DMS79 (cell line): ENCODE data around the gene CALM1.

Source experiments
- DNase-seq: peaks from one replicate; lab custom pipeline; 2025; lab: John Stamatoyannopoulos, UW

The CALM1 gene

GRCh38 chr14:90409209-90409730, 12.4 kb downstream of the CALM1 start:
- no peak for DNase-seq

- no peak for DNase-seq
These were observed 15.2 kb downstream of the CALM1 start for GRCh38 chr14:90412058-90412457.

GRCh38 chr14:90416720-90417119, 19.9 kb downstream of the CALM1 start:
- no peak for DNase-seq

- no peak for DNase-seq
These were observed 21.2 kb downstream of the CALM1 start for GRCh38 chr14:90418053-90418452.

DNA sequence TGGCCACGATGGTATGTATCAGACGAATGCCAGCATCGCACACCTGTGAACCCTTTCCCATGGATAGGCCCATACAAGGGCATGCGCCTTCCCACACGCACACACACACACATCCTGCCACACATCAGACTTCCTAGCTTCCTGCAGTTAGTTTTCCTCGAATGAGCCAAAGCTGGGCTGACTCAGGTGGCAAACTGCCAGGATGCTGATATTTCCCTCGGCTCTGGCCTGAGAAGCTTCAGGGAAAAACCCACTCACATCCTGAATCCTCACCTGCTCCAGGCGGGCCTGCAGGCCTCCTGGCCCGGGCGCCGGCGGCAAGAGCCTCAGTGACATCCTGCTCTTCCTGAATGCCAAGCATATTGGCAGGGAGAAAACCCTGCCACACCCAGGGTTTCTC, 22.4 kb downstream of the CALM1 start:
- DNase-seq, result peak; percentile 41

DNA sequence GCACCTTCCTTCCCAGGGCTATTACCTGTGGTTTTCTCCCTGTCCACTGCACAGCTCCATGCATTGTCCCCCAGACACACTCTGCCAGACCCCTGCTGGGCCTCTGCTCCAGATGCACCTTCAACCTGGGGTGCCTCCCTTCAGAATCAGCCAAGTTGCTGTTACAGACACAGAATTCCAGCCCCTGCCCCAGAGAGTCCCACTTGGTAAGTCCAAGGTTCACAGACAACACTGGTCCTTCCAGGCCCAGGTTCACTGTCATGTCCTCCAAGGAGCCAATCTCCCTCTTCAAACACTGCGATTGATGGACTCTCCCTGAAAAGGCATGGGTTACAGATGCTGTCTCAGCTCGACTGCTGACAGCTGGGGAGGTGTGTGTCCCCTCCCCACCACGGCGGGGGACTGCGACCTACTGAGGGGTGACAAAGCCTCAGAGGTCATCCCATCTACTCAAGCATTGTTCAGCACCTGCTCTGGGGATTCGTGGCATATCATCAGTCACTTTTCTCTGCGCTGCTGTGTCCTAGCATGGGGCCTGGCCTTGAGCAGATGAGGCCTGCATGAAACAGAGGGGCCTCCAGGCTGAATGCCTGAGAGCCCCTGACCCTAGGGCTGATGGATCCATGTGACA, 24.3 kb downstream of the CALM1 start:
- DNase-seq, result no peak

- DNase-seq, result no peak
These were observed 24.8 kb downstream of the CALM1 start for GRCh38 chr14:90421632-90422020.

GRCh38 chr14:90423166-90423565, 26.3 kb downstream of the CALM1 start:
- no peak for DNase-seq

DNA sequence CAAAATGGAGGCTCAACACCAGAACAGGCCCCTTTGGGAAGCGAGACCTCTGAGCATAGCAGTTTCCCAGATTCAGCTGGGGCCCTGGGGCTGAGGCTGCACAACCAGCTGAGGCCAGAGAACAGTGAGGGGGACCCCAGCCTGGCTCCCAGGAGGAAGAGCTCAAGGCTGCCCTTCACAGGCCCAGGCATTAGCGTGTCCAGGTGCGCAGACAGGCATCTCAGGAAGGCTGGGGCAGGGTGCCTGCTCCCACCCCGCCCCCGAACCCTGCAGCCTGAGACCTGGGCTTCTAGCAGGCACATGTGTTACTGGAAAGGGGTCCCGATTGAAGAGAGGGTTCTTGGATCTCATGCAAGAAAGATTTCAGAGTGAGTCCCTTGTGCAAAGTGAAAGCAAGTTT, 27.2 kb downstream of the CALM1 start:
- DNase-seq, result no peak

GRCh38 chr14:90424686-90425372, 28.0 kb downstream of the CALM1 start:
- DNase-seq, result no peak

GRCh38 chr14:90425373-90425879, 28.6 kb downstream of the CALM1 start:
- no peak for DNase-seq

GRCh38 chr14:90426031-90426540, 29.3 kb downstream of the CALM1 start:
- DNase-seq, result no peak

GRCh38 chr14:90426663-90427062, 29.8 kb downstream of the CALM1 start:
- peak; percentile 91 for DNase-seq

GRCh38 chr14:90427848-90428426, 31.1 kb downstream of the CALM1 start:
- no peak for DNase-seq

DNA sequence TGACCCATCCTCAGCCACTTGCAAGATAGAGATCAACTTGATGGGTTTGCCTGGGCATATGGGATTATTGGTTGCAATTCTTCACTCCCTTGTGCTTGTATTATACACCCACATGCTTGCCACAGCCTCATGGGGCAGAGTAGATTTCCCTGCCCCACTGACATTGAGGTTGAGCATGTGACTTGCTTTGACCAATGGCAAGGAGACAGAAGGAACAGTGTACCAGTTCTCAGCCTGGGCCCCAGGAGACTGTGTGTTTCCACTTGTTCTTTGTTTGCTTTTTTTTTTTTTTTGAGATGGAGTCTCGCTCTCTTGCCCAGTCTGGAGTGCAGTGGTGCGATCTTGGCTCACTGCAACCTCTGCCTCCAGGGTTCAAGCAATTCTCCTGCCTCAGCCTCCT, 31.8 kb downstream of the CALM1 start:
- no peak for DNase-seq

GRCh38 chr14:90429236-90429635, 32.4 kb downstream of the CALM1 start:
- DNase-seq, result no peak

DNA sequence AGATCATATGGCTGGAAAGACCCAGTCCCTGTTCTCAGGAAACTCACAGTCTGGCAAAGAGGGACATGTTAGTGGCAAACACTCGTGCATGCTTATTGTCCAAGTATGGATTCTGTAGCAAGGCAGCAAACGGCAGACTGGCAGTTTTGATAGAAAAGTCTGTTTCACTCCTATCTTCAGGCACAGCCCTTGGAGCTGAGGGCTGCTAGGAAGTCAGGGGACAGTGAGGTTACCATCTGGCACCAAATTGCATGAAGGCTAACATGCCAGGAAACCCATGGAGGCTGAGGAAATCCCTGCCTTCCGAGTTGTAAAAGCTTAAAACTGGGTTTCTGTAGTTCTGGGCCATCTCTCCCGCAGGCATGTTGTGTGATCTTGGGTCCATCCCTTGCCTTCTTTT, 32.9 kb downstream of the CALM1 start:
- no peak for DNase-seq

- DNase-seq, result no peak
These were observed 37.7 kb downstream of the CALM1 start for GRCh38 chr14:90434370-90435020.

DNA sequence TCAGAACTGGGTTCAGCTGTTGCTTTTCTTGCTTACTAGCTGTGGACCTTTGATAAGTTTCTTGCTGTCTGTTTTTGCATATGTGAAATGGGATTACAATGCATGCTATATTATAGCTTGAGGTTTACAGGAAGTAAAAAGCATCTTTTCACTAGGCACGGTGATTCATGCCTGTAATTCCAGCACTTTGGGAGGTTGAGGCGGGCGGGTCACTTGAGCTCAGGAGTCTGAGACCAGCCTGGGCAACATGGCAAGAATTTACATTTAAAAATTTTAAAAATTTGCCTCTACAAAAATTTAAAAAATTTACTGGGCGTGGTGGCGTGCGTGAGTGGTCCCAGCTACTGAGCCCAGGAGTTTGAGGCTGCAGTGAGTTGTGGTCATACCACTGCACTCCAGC, 42.0 kb downstream of the CALM1 start:
- no peak for DNase-seq

DNA sequence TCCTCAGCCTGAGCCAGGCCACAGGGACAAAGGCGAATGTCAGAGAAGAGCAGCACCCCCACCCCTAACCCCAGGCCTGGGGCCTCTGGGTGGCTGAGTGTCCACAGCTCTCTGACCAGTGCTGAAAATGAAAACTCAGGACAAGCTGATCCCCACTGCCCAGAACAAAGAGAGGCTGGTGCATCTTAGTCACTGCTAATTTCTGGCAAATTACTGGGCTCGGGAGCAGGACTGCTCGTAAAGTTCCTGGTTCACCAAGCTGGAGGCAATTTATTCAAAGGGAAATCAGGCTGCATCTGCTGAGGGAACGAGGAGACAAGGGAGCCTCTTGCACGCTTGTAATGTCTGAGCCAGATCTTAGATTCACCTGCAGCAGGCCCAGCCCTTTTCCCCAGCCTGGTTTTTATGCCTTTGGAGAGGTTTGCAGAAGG, 43.2 kb downstream of the CALM1 start:
- peak; percentile 46 for DNase-seq

- no peak for DNase-seq
These were observed 43.8 kb downstream of the CALM1 start for GRCh38 chr14:90440592-90440991.

GRCh38 chr14:90442388-90442787, 45.6 kb downstream of the CALM1 start:
- DNase-seq, result peak; percentile 22
